Activated T-helper 2 cell treated with anti-CD3 and anti-CD28 coated beads, Interferon-gamma antibody, Interleukin-2, Interleukin-4, amounts not matched to agents 10 μg/mL and 5 μg/mL and 100 μg/mL, durations not matched to agents 14 hours and 24 hours and 36 hours (primary cell): ENCODE data around the gene TTI1. TPM values are rescaled to one million over a fixed set of nuclear protein-coding genes. Genes with fewer than 3 reads are reported as not detected.

Experiments
- DNase-seq: peaks from one replicate; pipeline ENCODE4 v3.0.0; 2021; ENCODE audit warnings: low spot score
- H3K27ac Mint-ChIP-seq: one replicate; pipeline ENCODE4 v1.8.0; 2021; ENCODE audit warnings: mixed read lengths
- H3K27me3 Mint-ChIP-seq: one replicate; pipeline ENCODE4 v1.8.0; 2021; ENCODE audit warnings: low read depth, mixed read lengths
- H3K36me3 Mint-ChIP-seq: one replicate; pipeline ENCODE4 v1.8.0; 2021; ENCODE audit warnings: low read depth, mixed read lengths
- H3K4me1 Mint-ChIP-seq: one replicate; pipeline ENCODE4 v1.8.0; 2021; ENCODE audit warnings: low read depth, mixed read lengths
- H3K4me3 Mint-ChIP-seq: one replicate; pipeline ENCODE4 v1.8.0; 2021; ENCODE audit warnings: low read depth, mild to moderate bottlenecking, moderate library complexity, mixed read lengths
- H3K9me3 Mint-ChIP-seq: one replicate; pipeline ENCODE4 v1.8.0; 2021; ENCODE audit warnings: mixed read lengths
- intact Hi-C: fragments of 100-400 bp; cut with micrococcal nuclease; formaldehyde crosslinking; loops from one replicate; pipeline ENCODE4 v1.15.1; 2023
- total RNA-seq: library from RNA; stranded (reverse); gene quantifications from 2 replicates; pipeline ENCODE4 v1.2.3, GENCODE V29; 2022

TTI1 gene
- total RNA-seq, 1 donor from 2014 or later, result 35.7 TPM

DNA sequence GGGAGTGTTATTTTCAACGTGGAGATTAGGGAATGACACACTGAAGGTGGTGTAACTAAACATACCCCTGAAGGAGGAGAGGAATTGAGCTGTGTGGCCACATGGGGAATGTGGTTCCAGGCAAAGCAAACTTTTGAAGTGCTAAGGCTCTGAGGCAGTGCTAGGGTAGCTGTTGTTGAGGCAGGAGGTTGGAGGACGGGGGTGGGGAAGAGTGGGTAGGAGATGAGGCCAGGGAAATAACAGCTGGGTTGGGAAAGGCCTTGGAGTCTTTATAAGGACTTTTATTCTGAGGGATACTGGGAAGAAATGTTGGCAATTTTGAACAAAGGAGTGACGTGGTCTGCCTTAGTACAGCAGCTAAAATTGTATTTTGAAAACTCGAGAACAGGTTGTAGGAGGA lies 13.3 kb upstream of the TTI1 start:
- DNase-seq, result no peak
- H3K27ac Mint-ChIP-seq, result peak overlapping the region; percentile 31
- no peak overlapping the region for H3K4me3 Mint-ChIP-seq
- H3K36me3 Mint-ChIP-seq, result peaks cover 55% of the 10 kb centered on the region
- H3K27me3 Mint-ChIP-seq, result no peaks in the 10 kb centered on the region
- no peaks in the 10 kb centered on the region for H3K9me3 Mint-ChIP-seq
- intact Hi-C loops, result no loop called here
- peaks cover 41% of the 10 kb centered on the region for H3K4me1 Mint-ChIP-seq

DNA sequence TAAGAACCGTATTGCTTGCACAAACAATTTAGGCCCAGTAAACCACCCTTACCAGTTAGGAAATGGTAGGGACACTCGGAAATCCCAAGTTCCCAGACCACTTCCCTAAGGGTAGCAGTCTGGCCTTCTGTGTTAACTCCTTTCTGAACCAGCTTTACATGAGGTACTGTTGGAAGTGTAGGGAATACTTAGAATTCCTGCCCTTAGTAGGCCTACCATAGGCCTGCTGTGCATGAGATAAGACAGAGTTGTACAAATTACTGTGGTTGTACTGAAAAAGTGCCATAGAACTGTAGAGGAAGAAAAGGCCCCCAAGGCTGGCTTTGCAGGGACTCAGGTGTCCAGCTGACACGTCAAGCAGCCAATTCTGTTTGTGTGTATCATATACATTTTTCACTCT lies 11.4 kb upstream of the TTI1 start:
- peaks cover 30% of the 10 kb centered on the region for H3K4me1 Mint-ChIP-seq

DNA sequence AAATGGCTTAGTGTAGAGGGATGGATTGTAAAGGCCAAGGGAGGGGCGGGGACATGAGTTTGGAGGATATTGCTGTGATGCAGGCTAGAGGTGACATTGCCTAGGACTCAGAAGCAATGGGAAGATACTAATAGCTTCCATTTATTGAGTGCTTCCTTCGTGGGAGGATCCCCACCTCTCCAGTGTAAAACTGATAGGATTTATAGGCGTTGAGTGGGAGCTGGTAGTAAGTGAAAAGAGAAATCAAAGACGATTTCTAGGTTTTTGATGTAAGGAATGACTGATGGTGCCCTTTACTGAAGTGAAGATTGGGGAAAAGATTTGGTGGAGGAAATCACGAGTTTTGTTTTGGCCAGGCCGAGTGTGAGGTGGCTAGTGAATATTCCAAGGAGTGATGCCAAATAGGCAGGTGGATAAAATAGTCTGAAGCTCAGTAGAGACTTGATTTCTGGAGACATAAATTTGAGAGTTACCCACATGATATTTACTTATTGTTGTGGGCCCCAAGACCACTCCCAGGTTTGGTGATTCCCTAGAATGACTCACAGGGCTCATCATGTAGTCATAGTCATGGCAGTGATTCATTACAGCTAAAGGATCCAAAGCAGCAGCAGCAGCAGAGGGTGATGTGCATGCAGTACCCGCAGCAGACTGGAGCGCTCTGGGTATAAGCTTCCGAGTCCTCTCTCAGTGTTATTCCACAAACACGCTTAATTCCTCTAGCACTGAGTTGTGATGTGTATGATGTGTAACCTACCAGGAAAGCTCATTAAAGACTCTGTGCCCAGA lies 10.4 kb upstream of the TTI1 start:
- intact Hi-C loops, result no loop called here
- peaks cover 57% of the 10 kb centered on the region for H3K36me3 Mint-ChIP-seq
- DNase-seq, result no peak
- peak overlapping the region; percentile 54 for H3K27ac Mint-ChIP-seq
- H3K27me3 Mint-ChIP-seq, result no peaks in the 10 kb centered on the region
- no peak overlapping the region for H3K4me3 Mint-ChIP-seq
- H3K4me1 Mint-ChIP-seq, result peaks cover 30% of the 10 kb centered on the region
- H3K9me3 Mint-ChIP-seq, result no peaks in the 10 kb centered on the region

More for the DNA sequence above, 11.4 kb upstream of the TTI1 start:
- no peak overlapping the region for H3K4me3 Mint-ChIP-seq
- H3K36me3 Mint-ChIP-seq, result peaks cover 60% of the 10 kb centered on the region
- H3K27ac Mint-ChIP-seq, result no peak overlapping the region
- intact Hi-C loops, result no loop called here
- no peaks in the 10 kb centered on the region for H3K9me3 Mint-ChIP-seq
- H3K27me3 Mint-ChIP-seq, result no peaks in the 10 kb centered on the region
- DNase-seq, result no peak

DNA sequence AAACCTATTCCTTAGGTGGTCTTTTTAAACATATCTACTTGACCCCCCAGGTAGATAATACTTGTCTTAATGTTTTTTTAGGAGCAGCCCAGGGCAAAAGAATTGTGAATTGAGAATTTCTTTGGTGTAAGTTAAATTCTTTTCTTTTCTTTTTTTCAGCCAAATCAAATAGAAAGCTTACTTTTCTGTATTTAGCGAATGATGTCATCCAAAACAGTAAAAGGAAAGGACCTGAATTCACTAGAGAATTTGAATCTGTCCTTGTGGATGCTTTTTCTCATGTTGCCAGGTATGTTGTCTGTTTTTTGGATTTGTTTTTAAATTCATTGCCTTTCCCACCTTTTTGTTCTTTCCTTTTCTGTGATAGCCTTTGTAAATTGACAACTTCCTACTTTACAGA lies 7.0 kb upstream of the TTI1 start:
- no peak for DNase-seq
- H3K9me3 Mint-ChIP-seq, result no peaks in the 10 kb centered on the region
- intact Hi-C loops, result no loop called here
- H3K4me3 Mint-ChIP-seq, result no peak overlapping the region
- no peaks in the 10 kb centered on the region for H3K27me3 Mint-ChIP-seq
- peaks cover 55% of the 10 kb centered on the region for H3K36me3 Mint-ChIP-seq
- peaks cover 28% of the 10 kb centered on the region for H3K4me1 Mint-ChIP-seq
- H3K27ac Mint-ChIP-seq, result peak overlapping the region; percentile 33

DNA sequence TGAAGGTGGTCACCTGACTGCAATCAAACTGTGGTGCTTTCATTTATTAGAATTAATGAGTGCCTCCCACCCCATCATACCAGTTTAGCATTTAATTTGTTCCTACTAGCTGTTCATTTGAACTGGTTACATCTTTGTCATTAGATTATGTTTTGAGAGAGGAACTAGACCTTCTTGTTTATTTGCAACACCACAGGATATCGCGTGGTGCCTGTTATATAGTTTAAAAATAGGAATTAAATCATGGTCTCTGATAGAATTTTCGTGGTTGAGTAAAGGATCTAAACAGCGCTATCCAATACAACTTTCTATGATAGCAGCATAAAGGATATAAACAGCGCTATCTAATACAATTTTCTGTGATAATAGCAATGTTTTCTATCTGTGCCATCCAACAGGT lies 3.1 kb upstream of the TTI1 start:
- no peak for DNase-seq
- peaks cover 34% of the 10 kb centered on the region for H3K4me1 Mint-ChIP-seq
- no peak overlapping the region for H3K27ac Mint-ChIP-seq
- no peak overlapping the region for H3K4me3 Mint-ChIP-seq
- intact Hi-C loops, result no loop called here
- H3K27me3 Mint-ChIP-seq, result no peaks in the 10 kb centered on the region
- no peaks in the 10 kb centered on the region for H3K9me3 Mint-ChIP-seq
- peaks cover 40% of the 10 kb centered on the region for H3K36me3 Mint-ChIP-seq

DNA sequence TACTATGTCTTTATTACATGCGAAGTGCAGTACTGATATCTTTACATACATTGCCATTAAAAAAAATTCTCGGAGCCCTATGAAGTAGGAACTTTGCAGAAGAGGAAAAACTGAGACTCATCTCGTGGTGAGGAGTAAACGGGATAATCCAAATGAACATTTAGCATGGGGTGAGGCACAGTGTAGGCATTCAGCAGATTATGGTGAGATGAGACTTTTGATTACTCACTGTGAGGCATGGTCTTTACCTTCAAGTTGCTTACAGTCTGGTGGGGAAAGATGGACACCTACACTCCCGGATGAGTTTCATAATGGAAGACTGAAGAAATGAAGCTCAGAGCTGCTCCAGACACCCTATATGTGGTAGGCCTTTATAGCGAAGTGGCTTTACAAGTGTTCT lies 1.7 kb upstream of the TTI1 start:
- Mint-ChIP-seq H3K36me3 (peaks cover 31% of the 10 kb centered on the region), H3K4me1 (peaks cover 46% of the 10 kb centered on the region), H3K4me3 (peak overlapping the region; percentile 99), H3K27me3 (no peaks in the 10 kb centered on the region), H3K9me3 (no peaks in the 10 kb centered on the region), H3K27ac (peak overlapping the region; percentile 98)
- intact Hi-C loops, result no loop called here
- no peak for DNase-seq

DNA sequence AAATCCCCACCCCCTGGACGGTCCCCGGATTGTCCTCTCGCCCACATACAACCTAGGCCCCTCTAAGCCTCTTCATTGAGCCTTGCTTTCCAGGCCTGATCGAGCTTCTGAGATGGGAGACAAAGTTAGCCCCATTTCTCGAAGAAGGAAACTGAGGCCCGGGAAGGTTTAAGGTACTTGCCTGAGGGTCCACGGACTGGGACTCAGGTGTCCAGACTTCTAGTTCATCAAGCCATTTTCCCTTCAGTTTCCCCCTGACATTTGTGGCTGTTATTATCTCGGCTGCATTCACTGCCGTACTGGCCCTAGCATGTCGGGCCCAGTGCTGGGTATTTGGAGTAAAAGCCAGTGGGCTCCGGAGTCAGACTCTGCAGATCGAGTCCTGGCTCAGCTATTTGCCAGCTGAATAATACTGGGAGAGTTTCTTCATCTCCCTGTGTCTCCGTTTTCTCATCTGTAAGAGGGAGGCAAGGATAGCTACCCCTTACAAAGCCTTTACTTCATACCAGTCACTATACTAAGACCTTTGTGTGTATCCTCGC lies 923 bp upstream of the TTI1 start:
- Mint-ChIP-seq H3K36me3 (peaks cover 36% of the 10 kb centered on the region), H3K9me3 (no peaks in the 10 kb centered on the region), H3K27me3 (no peaks in the 10 kb centered on the region), H3K4me1 (peaks cover 49% of the 10 kb centered on the region), H3K27ac (peak overlapping the region; percentile 98), H3K4me3 (peak overlapping the region; percentile 99)
- DNase-seq, result no peak
- intact Hi-C loops, result no loop called here

DNA sequence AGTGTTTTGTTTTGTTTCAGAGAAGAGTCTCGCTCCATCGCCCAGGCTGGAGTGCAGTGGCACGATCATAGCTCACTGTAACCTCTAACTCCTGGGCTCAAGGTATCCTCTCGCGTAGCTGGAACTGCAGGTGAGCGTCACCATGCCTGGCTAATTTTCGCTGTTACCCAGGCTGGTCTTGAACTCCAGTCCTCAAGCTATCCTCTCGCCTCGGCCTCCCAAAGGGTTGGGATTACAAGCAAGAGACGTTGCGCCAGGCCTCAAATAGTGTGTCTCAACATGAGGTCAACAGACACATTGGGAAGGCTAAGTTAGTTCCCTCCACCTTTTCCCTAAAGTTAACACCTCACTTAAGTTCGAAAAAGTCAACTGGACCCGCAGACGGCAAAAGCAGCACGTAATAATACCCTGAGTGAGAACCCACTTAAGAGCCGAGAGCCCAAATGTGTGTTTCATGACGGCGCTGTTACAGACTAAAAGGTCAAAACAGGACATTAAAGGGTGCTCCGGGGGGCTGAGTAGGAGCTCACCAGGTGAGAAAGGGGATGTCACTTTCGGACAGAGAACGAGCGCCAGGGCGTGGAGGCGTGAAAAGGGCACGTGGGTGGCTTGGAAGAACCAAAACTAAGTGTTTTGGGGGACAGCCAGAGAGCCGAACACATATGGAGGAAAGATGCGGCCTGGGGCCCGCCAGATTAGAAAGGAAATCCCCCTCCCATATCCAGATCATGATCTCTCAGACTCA lies 499 bp downstream of the TTI1 start:
- intact Hi-C loops, result no loop called here
- Mint-ChIP-seq H3K27ac (peak overlapping the region; percentile 98), H3K4me1 (peaks cover 59% of the 10 kb centered on the region), H3K36me3 (peaks cover 45% of the 10 kb centered on the region), H3K4me3 (peak overlapping the region; percentile 99), H3K9me3 (no peaks in the 10 kb centered on the region), H3K27me3 (no peaks in the 10 kb centered on the region)
- DNase-seq, result no peak

DNA sequence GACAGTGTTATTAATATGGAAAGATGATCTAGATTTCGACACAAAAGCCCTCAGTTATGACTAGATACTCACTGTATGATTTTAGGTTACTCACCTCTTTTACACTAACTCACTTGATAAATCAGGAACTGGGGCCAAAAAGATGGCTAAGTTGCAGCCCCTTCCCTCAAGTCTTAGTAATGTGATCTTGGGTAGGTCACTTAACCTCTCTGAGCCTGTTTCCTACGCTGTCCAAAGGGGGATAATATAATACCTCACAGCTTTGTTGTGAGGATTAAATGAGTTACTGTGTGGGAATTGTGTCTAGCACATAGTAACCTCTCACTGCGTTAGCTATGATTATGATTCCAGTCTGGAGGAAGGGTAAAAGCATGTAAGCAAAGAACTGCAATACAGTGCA lies 1.3 kb downstream of the TTI1 start:
- Mint-ChIP-seq H3K27ac (peak overlapping the region; percentile 98), H3K4me1 (peaks cover 54% of the 10 kb centered on the region), H3K36me3 (peaks cover 41% of the 10 kb centered on the region), H3K27me3 (no peaks in the 10 kb centered on the region), H3K9me3 (no peaks in the 10 kb centered on the region), H3K4me3 (peak overlapping the region; percentile 99)
- no peak for DNase-seq
- intact Hi-C loops, result no loop called here

DNA sequence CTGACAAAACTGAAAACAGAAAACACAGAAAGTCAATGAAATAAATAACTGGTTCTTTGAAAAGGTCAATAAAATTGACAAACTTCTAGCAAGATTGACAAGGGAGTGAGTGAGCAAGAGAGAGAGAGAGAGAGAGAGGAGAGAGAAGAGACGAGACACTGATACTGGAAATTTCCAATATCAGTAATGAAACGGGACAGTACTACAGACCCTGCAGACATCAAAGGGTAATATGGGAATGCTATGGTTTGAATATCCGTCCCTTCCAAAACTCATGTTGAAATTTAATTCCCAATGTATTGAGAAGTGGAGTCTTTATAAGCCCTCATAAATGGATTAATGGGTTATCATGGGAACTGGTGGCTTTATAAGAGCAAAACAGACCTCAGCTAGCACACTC lies 3.8 kb downstream of the TTI1 start:
- H3K9me3 Mint-ChIP-seq, result no peaks in the 10 kb centered on the region
- intact Hi-C loops, result no loop called here
- no peak overlapping the region for H3K4me3 Mint-ChIP-seq
- DNase-seq, result no peak
- no peak overlapping the region for H3K27ac Mint-ChIP-seq
- peaks cover 38% of the 10 kb centered on the region for H3K4me1 Mint-ChIP-seq
- H3K36me3 Mint-ChIP-seq, result peaks cover 30% of the 10 kb centered on the region
- H3K27me3 Mint-ChIP-seq, result no peaks in the 10 kb centered on the region

DNA sequence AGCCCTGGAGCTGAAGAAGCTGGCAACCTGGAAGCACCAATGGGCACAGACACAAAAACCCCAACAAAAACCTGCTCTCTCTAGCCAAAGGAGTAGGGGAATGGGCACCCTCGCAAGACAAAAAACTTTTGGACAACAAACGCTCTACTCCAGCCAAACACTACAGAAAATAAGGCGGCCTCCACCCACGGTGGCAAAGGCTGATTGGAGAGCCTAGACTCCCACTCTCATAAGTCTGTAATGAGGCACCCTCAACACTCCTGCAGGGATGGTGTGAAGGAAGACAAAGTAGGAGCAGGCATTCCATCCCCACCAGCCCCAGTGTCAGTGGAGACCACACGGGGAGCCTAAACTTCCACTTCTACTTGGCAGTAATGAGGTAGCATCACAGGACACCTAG lies 8.8 kb downstream of the TTI1 start:
- Mint-ChIP-seq H3K4me1 (peaks cover 22% of the 10 kb centered on the region), H3K4me3 (no peak overlapping the region), H3K27ac (no peak overlapping the region), H3K27me3 (no peaks in the 10 kb centered on the region), H3K36me3 (peaks cover 27% of the 10 kb centered on the region), H3K9me3 (peaks cover 4% of the 10 kb centered on the region)
- intact Hi-C loops, result no loop called here
- DNase-seq, result no peak

DNA sequence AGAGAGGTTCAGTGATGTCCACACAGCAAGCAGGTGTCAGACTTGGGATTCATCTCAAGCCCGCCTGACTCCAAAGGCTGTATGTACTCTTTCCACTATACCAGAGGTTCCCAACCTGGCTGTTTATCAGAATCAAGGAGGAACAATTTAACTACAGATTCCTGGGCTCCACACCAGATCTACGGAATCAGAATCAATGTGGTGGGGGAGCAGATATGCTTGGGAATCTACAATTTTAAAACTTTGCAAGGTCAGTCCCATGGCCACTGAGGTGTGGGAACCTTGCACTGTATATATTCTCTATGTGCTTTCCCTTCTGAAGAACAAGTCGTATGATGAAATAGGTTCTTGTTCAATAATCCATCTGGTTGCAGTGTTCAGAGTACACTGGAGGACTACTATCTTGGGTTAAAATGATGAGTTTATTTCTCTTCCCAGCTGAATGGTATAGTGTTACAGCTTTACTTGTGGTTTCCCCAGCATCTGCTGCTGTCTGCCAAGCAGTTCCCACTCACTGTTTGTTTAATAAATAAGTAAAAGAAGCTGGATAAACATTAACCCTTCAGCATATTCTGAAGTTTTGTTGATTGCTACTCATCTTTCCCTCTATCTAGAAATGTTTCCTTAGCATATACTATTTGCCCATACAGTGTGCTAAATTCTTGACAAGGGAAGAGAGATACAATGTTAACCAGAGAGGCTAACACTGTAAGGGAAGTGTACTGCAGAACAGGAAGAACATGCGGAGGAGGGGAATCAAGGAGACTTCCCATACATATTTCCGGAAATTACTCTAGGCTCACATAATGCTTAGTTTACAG lies 9.9 kb downstream of the TTI1 start:
- intact Hi-C loops, result no loop called here
- H3K27ac Mint-ChIP-seq, result no peak overlapping the region
- no peaks in the 10 kb centered on the region for H3K27me3 Mint-ChIP-seq
- peaks cover 14% of the 10 kb centered on the region for H3K9me3 Mint-ChIP-seq
- H3K36me3 Mint-ChIP-seq, result peaks cover 31% of the 10 kb centered on the region
- peaks cover 15% of the 10 kb centered on the region for H3K4me1 Mint-ChIP-seq
- H3K4me3 Mint-ChIP-seq, result no peak overlapping the region
- no peak for DNase-seq
